ENCODE measurements around the gene N4BP2L1.
"Not testable (repeated sequence)": the region's sequence is repeated elsewhere in the genome, so short reads cannot be mapped to it uniquely, and the experiment has no call there.

The N4BP2L1 gene

DNA sequence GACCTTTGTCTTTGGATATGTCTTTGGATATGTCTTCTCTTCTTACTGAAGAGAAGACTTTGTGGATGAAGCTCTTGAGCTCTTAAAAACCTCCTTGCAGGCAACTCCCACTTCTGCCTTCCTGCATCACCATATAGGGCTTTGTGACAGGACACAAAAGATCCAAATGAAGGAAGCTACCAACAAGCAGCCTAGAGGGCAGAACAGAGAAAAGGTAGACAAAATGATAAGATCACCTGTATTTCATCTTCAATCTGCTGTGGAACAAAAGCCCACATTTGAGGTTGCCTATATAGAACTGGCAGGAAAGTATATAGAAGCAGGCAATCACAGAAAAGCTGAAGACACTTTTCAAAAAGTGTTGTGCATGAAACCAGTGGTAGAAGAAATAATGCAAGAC is 42.5 kb downstream of the N4BP2L1 start:
- DNase-seq: no peak

DNA sequence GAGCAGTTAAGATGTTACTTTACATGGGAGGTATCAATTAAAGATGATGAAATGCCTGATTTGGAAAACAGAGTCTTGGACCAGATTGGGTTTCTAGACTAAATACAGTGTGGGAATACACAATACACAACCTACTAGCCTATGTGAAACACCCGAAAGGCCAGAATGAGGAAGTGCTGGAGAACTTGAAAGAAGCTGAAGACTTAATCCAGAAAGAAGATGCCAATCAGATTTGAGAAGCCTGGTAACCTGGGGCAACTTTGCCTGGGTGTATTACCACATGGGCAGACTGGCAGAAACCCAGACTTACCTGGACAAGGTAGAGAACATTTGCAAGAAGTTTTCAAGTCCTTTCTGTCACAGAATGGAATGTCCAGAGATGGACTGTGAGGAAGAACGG is 43.2 kb downstream of the N4BP2L1 start:
- DNase-seq: no peak

DNA sequence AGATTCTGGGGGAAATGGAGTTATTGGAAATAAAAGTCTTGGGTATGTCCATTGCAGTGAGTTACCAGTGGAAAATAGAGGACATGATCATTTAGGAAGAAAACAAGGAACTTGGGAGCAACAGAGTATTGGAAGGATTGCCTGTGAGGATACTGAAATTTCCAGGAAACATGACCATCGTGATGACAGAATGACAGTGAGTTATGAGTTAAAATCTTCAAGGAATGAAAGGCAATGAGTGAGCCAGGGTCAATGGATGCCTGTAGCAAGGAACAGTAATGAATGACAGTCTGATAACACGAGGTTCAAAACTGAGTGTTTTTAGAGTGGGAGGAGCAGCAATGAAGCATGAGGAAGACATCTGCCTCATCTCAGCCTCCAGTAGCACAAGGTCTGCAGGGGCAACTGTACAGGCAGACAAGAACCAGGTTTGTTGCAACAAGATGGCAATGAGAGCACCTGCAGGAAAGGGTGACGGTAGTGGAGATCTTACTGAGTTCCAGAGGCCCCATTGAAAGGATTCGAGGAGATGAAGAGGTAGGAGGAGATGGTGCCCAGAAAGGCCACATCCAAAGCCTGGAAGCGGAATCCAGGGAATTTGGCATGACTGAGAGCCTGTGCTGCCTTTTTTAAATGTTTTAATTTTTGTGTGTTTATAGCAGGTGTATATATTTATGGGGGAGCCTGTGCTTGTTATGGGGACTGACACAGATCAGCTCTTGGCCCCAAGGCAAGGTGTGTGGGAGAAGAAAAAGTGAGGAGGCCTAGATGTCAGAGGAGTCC is 43.9 kb downstream of the N4BP2L1 start:
- DNase-seq: no peak

DNA sequence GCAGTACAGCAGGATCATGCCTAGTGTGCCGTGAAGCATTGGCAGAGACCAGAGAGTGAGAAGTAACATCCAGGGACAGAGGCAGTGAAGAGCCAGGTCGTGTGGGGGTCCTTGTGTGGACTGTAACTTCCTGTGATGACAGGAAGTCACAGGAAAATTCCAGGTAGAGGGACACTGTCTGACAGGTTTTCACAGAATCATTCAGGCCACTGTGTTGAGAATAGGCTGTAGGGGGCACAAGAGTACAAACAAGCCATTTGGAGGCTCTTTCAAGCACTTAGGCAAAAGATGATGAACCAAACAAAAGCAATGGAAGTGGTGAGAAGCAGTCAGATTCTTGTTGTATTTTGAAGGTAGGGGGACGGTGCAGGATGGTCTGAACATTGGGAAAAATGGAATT is 46.4 kb downstream of the N4BP2L1 start:
- peak; percentile 13 for DNase-seq

DNA sequence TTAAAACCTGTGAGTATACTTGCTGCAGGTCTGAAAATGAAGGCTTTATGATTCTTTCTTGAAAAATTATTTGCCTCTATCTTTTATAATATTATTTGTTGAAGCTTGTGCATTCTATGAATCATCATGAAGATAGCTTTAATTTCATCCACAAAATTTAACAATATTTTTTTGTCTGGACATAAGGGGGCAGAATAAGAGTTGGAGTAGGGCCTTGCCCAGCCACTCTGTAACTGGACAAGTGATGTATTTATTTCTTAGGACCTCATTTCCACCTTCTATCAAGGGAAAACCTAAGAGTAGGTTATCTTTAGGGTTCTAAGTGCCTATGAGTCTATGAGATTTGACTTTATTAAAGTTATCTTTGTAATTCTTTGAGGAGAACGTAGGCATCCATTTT is 49.9 kb downstream of the N4BP2L1 start:
- no peak for DNase-seq

DNA sequence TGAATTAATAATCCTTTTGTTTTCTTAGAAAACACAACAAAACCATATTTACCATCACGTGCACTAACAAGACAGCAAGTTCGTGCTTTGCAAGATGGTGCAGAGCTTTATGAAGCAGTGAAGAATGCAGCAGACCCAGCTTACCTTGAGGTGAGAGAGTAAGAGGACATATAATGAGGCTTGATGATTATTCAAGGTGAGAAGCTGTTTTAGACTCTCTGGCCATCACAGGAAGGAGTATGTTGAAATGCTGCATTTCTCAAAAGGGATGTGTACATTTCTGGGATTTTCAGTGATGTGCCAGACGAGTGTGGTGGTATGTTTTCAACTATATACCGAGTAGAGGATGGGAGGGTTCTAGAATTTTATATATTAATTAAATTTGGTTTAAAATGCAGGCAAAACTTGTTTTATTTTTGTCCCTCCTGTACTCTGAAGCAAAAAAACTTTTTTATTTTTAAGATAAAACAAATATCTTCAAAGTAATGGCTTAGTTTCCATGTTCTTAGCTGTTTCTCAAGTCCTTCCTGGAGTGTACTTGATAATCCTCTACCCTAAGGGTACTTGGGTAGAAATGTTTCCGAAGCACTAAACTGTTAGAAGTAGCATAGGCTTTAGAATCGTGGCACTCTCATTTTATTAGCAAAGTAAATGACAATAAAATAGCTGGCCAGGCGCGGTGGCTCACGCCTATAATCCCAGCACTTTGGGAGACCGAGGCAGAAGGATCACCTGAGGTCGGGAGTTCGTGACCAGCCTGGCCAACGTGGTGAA is 51.1 kb downstream of the N4BP2L1 start:
- no peak for DNase-seq

DNA sequence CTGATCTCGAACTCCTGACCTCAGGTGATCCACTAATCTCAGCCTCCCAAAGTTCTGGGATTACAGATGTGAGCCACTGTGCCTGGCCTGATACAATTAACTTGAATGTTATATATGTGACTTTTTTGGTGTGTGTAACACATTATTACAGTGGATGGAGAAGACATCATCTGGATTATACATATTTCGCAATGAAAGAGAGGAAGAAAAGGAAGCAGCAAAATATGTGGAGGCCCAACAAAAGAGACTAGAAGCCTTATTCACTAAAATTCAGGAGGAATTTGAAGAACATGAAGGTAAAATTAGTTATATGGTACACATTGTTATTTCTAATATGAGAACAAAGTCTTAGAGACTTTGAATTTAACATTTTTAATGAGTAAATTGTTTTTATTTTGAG is 57.1 kb downstream of the N4BP2L1 start:
- no peak for DNase-seq

DNA sequence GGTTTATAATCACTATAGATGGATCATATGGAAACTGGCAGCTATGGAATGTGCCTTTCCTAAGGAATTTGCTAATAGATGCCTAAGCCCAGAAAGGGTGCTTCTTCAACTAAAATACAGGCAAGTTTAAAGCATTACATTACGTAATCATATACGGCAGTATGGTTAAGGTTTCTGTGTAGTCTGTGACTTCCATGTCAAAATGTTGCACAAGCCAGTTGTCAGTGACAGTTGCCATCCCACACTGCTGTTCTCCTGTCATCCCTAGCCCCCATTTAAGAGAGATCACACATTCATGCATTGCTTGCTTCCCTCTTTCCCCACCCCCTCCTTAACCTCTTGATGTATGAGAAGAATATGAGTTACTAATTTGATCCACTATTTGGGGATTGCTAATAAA is 65.4 kb downstream of the N4BP2L1 start:
- DNase-seq: no peak

DNA sequence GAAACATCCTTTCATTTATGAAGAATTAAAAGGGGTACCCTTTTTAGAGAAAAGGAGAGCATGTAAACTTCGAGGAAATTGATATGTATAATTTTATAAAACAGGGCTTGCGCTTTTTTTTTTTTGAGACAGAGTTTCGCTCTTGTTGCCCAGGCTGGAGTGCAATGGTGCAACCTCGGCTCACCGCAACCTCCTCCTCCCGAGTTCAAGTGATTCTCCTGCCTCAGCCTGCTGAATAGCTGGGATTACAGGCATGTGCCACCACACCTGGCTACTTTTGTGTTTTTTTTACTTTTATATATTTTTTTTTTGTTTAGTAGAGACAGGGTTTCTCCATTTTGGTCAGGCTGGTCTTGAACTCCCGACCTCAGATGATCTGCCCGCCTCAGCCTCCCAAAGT is 72.0 kb downstream of the N4BP2L1 start:
- not testable (repeated sequence) for DNase-seq

DNA sequence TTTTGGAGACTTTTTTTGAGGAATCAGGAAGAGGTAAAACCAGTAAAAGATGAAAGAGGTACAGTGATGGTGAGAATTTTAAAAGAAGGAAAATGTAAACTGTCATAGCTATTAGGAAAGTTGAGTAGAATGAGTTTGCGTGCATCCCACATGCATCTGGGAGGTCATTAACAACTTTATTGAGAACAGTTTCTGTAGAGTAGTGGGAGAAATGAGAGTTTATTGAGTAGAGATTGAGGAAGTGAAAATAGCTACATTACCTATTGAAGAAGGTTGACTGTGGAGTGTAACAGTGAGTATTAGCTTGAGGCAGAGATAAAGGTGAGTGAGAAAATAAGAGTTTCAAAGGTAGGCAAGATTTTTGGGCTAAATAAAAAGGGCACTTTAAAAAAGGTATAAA is 73.9 kb downstream of the N4BP2L1 start:
- no peak for DNase-seq

DNA sequence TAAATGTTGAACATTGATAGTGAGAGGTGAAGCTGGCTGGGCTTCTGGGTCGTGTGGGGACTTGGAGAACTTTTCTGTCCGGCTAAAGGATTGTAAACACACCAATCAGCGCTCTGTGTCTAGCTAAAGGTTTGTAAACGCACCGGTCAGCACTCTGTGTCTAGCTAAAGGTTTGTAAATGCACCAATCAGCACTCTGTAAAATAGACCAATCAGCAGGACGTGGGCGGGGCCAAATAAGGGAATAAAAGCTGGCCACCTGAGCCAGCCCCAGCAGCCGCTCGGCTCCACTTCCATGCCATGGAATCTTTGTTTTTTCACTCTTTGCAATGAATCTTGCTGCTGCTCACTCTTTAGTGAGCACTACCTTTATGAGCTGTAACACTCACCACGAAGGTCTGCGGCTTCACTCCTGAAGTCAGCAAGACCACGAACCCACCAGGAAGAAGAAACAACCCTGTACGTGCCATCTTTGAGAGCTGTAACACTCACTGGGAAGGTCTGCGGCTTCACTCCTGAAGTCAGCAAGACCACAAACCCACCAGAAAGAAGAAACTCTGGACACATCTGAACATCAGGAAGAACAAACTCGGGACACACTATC is 77.0 kb downstream of the N4BP2L1 start:
- not testable (repeated sequence) for DNase-seq
